Cardiac fibroblast (primary cell): ENCODE measurements around the gene SIGLEC15.
A peak's percentile ranks its signal among the peaks of the same experiment; 100 is the strongest.
"Not testable (repeated sequence)": the region's sequence is repeated elsewhere in the genome, so short reads cannot be mapped to it uniquely, and the experiment has no call there.

Experiments
- DNase-seq, 2 donors: peaks; one replicate each; pipeline versions ENCODE4 v3.0.0 to v3.0.0-alpha.2; 2010; ENCODE audit warnings: low read depth in 2 of 2
- H3K4me3 ChIP-seq, 2 donors: replicated peaks in 1 of 2; 1 replicate in 1 of 2; 2 replicates in 1 of 2; pipeline ENCODE4 v1.5.1; 2011; ENCODE audit warnings: low read depth in 2 of 2, low read length in 2 of 2, mild to moderate bottlenecking in 2 of 2, moderate library complexity in 1 of 2
- TF ChIP-seq, protein P1 (sequence below): IDR thresholded peaks from one replicate; pipeline ENCODE4 v1.5.1; 2011; ENCODE audit warnings: low read depth, mild to moderate bottlenecking, low read length, inconsistent platforms

Gene SIGLEC15

DNA sequence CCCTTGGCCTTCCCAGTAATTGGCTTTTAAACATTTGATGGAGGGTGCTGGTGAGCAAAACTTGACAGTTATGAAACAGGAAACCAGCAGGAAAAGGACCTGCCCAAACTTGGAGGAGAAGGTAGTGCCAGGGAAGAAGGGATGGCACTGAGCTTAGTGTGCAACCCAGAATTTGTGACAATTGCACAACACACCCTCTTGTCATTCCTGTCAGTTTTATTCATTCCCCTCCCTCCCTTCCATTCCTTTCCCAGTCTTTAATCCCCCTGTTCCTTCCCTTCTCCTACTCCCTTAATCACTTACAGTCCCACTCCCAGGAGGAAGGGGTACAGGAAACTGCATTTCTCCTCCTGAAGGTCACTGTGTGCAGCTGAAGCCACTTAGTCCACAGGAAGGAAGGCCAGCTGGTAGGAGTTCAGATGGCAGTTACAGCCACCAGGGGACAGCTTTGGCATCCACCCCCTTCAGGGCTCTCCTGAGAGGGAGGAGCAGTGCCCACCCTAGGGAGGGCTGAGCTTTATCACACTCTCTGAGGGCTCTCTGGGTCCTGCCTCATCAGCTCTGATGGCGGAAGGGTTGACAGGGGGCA, 24.0 kb upstream of the SIGLEC15 start:
- TF ChIP-seq, protein P1, sequence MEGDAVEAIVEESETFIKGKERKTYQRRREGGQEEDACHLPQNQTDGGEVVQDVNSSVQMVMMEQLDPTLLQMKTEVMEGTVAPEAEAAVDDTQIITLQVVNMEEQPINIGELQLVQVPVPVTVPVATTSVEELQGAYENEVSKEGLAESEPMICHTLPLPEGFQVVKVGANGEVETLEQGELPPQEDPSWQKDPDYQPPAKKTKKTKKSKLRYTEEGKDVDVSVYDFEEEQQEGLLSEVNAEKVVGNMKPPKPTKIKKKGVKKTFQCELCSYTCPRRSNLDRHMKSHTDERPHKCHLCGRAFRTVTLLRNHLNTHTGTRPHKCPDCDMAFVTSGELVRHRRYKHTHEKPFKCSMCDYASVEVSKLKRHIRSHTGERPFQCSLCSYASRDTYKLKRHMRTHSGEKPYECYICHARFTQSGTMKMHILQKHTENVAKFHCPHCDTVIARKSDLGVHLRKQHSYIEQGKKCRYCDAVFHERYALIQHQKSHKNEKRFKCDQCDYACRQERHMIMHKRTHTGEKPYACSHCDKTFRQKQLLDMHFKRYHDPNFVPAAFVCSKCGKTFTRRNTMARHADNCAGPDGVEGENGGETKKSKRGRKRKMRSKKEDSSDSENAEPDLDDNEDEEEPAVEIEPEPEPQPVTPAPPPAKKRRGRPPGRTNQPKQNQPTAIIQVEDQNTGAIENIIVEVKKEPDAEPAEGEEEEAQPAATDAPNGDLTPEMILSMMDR: peak; percentile 4
- H3K4me3 ChIP-seq: no peak overlapping the region
- no peak for DNase-seq

DNA sequence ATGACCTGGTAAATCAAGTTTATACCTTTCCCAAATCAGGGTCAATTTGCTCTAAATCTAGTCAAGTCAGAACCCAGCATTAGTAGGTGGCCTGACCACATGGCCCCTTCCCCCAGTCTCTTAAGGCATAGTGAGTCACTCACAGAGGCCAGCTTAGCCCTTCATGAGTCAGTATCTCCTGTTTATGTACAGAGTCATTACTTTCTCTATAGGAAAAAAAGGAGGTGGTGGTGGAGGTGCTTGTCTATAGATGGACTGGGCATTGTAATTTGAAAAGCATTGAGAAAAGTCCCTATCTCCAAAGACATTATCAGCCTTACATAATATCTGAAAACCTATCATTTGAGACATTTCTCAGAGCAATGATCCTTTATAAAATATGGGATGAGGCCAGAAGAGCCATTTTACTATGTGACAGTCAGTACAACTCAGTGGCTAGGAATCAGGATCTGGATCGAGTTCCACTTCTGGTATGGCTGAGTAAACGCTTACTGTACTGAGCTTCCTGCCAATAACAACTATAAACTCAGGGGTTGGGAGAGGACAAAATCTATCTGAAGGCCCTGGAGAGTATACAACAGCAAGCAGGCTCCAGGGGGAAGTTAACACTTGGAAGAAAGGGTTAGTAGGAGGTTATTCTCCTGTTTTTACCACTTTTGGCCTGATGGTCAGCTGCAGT, 22.5 kb upstream of the SIGLEC15 start:
- no peak overlapping the region for H3K4me3 ChIP-seq
- TF ChIP-seq, protein P1: no peak
- peak; percentile 89 to 99 for DNase-seq

- H3K4me3 ChIP-seq: no peak overlapping the region
- TF ChIP-seq, protein P1: no peak
- peak; percentile 34 to 65 for DNase-seq
Measured at GRCh38 chr18:45805551-45805950, 19.9 kb upstream of the SIGLEC15 start.

DNA sequence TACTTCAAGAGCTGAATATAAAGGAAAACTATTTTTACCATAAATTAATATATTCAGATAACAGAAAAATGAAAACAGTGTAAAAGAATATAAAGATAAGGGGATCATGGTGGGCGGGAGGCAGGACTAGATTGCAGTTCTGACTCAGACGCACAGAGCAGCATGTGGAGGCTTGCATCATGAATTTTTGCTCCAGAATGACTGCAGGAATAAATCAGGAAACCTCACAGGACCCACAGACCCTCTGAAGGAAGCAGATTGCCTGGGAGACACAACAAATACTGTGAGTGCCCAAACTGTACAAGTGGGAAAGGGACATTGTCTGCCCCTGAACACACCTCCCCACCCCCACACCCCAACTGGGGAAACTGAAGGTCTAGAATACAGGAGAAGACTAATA, 19.2 kb upstream of the SIGLEC15 start:
- H3K4me3 ChIP-seq: no peak overlapping the region
- TF ChIP-seq, protein P1: no peak
- DNase-seq: peak; percentile 71 to 74

DNA sequence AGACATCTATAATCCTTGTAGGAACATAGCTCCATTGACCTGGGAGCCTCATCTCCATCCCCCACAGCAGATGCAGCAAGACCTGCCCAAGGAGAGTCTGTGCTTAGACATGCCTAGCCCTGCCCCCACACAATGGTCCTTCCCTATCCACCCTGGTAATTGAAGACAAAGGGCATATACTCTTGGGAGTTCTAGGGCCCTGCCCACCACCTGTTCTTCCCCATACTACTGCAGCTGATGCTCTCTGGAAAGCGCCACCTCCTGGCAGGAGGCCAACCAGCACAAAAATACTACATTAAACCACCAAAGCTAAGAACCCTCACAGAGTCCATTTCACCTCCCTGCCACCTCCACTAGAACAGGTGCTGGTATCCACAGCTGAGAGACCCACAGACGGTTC, 18.3 kb upstream of the SIGLEC15 start:
- not testable (repeated sequence) for DNase-seq, H3K4me3 ChIP-seq

- not testable (repeated sequence) for H3K4me3 ChIP-seq, DNase-seq
Measured at GRCh38 chr18:45814733-45815132, 10.7 kb upstream of the SIGLEC15 start.

DNA sequence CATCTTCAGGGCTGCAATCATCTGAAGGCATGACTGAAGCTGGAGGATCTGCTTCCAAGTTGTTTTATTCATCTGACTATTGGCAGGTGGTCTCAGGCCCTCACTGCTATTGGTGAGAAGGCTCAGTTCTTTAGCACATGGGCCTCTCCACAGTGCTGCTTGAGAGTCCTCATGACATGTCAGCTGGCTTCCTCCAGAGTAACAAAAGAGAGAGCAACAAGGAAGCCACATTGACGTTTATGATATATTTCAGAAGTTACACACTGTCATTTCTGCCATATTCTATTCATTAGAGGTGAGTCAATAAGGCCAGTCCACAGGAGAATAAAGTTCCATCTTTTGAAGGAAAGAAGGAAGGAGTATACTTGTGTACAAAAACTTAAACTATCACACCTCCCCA, 7.9 kb upstream of the SIGLEC15 start:
- TF ChIP-seq, protein P1: no peak
- H3K4me3 ChIP-seq: no peak overlapping the region
- no peak for DNase-seq

DNA sequence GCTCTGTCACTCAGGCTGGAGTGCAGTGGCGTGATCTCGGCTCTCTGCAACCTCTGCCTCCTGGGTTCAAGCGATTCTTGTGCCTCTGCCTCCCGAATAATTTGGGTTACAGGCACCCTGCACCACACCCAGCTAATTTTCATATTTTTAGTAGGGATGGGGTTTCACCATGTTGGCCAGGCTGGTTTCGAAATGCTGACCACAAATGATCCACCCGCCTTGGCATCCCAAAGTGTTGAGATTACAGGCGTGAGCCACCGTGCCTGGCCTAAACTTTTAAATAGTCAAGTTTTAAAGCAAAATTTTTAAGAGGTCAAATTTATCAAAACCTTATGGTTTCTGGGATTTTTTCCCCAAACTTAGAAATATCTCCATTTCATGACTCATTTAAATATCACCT, 6.7 kb upstream of the SIGLEC15 start:
- DNase-seq, H3K4me3 ChIP-seq: not testable (repeated sequence)
